Ascending aorta (tissue), 2 donors: ENCODE data around the gene FOXB1. TPM values are rescaled to one million over a fixed set of nuclear protein-coding genes. Genes with fewer than 3 reads are reported as not detected.

ENCODE experiments used
- DNase-seq, 2 donors: peaks; one replicate each; pipeline ENCODE4 v3.0.0-alpha.2; 2019; ENCODE audit warnings: low spot score in 2 of 2
- H3K27ac ChIP-seq, 2 donors: fragments of 200-600 bp; sonication (generic); one replicate each; pipeline ENCODE4 v1.5.1; 2016 to 2017; ENCODE audit warnings: mild to moderate bottlenecking in 1 of 2
- H3K27me3 ChIP-seq: fragments of 200-600 bp; sonication (generic); one replicate; pipeline ENCODE4 v1.5.1; 2017
- H3K36me3 ChIP-seq, 2 donors: fragments of 200-600 bp; sonication (generic); one replicate each; pipeline ENCODE4 v1.5.1; 2016
- H3K4me1 ChIP-seq, 2 donors: fragments of 200-600 bp; sonication (generic); one replicate each; pipeline ENCODE4 v1.5.1; 2016 to 2017; ENCODE audit warnings: mild to moderate bottlenecking in 1 of 2
- H3K4me3 ChIP-seq, 2 donors: fragments of 200-600 bp; sonication (generic); one replicate each; pipeline ENCODE4 v1.5.1; 2016 to 2017; ENCODE audit warnings: mild to moderate bottlenecking in 1 of 2
- H3K9me3 ChIP-seq, 2 donors: fragments of 200-600 bp; sonication (generic); one replicate each; pipeline ENCODE4 v1.5.1; 2016
- intact Hi-C: fragments of 100-400 bp; cut with DNase I; formaldehyde crosslinking; loops from one replicate; pipeline ENCODE4 v1.15.1; 2023
- total RNA-seq: library from RNA; depleted of rRNA; stranded (reverse); fragments of >200 nt; gene quantifications from one replicate; pipeline ENCODE4 v1.1.0, GENCODE V29; 2016
- TF ChIP-seq, protein P1 (sequence below), 3 experiments: fragments of 200-600 bp in 2 of 3; fragments of 450-650 bp in 1 of 3; sonication (generic) in 2 of 3; IDR thresholded peaks; one replicate each; pipeline ENCODE4 v1.5.1; 2016 to 2019; ENCODE audit warnings: antibody characterized with exemption in 3 of 3, mild to moderate bottlenecking in 1 of 3, moderate library complexity in 1 of 3

The FOXB1 gene
- total RNA-seq, 1 donor from 2014 or later: not detected

DNA sequence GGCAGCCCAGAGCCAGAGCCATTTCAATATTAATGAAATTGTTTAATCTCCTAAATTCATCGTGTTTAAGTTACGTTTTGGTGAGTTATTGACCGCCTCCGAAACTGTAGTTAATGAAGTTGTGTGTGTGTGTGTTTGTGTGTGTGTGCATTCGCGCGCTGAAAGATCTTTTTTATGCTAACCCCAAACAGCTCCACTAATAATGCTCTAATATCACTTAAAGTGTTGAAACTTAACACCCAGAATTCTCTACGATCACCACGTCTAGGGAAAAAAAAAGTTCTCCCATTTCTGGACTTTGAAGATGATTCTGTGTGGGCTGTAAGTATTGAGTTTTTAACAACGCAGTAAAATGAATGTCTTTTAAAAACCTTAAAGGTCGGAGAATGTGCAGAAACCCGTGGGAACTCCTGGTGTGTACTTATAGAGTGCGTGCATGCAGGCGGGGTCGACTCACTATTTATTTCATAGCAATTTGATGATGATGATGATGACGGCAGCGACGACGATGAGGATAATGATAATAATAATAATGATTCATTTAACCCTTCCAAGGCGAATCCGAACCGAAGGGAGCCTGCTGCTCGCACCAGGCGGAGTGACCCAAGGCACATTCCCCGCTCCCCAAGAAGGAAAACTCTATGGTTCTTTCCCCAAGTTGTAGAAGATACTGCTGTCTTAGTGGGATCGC, 1.4 kb upstream of the FOXB1 start:
- Histone ChIP-seq H3K36me3 (no peaks in the 10 kb centered on the region), H3K4me3 (no peak overlapping the region), H3K27me3 (peaks cover 54% of the 10 kb centered on the region), H3K9me3 (no peaks in the 10 kb centered on the region), H3K4me1 (peaks cover 5 to 24% of the 10 kb centered on the region in 2 donors), H3K27ac (no peak overlapping the region)
- intact Hi-C loops: no loop called here
- TF ChIP-seq, protein P1, sequence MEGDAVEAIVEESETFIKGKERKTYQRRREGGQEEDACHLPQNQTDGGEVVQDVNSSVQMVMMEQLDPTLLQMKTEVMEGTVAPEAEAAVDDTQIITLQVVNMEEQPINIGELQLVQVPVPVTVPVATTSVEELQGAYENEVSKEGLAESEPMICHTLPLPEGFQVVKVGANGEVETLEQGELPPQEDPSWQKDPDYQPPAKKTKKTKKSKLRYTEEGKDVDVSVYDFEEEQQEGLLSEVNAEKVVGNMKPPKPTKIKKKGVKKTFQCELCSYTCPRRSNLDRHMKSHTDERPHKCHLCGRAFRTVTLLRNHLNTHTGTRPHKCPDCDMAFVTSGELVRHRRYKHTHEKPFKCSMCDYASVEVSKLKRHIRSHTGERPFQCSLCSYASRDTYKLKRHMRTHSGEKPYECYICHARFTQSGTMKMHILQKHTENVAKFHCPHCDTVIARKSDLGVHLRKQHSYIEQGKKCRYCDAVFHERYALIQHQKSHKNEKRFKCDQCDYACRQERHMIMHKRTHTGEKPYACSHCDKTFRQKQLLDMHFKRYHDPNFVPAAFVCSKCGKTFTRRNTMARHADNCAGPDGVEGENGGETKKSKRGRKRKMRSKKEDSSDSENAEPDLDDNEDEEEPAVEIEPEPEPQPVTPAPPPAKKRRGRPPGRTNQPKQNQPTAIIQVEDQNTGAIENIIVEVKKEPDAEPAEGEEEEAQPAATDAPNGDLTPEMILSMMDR (IDR thresholded peaks at IDR 0.05): no peak
- DNase-seq: no peak

DNA sequence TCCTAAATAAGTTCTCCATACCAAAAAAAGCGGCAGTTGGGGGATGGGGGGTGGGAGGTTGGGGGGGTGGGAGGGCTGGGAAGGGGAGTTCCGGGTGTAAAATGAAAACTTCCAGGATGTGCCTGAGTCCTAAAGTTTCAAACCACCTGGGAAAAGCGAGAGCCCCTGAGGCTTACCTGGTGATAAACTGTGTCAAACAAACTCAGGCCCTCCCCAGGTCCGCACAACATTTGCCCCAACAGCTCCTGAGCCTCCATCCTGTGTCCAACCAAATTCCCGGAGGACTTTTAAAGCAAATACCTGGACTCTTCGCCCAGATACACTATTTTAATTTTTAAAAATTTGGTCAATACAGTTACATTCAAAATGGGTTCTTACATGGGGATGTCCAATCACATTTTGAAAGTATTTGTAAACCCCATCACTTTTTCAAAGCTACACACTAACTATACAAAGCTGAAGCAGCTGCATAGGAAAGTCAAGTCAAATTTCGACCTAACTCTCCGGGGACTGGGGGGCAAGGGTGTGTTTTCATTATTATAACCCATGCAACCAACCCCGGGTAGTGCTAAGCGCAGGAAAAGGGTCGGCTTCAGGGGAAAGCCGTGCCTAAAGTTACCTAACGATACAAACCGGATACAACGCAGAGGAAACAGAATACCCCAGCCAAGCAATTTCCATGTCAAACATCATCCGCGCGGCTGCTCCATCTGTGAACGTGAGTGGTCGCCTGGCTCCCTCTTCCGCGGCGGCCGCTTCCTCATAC, 685 bp upstream of the FOXB1 start:
- Histone ChIP-seq H3K36me3 (no peaks in the 10 kb centered on the region), H3K27ac (no peak overlapping the region), H3K4me3 (peak overlapping the region; percentile 40 to 56), H3K27me3 (peaks cover 51% of the 10 kb centered on the region), H3K9me3 (no peaks in the 10 kb centered on the region), H3K4me1 (peaks cover 5 to 24% of the 10 kb centered on the region in 2 donors)
- DNase-seq: no peak
- TF ChIP-seq, protein P1 (IDR thresholded peaks at IDR 0.05): no peak
- intact Hi-C loops: no loop called here

DNA sequence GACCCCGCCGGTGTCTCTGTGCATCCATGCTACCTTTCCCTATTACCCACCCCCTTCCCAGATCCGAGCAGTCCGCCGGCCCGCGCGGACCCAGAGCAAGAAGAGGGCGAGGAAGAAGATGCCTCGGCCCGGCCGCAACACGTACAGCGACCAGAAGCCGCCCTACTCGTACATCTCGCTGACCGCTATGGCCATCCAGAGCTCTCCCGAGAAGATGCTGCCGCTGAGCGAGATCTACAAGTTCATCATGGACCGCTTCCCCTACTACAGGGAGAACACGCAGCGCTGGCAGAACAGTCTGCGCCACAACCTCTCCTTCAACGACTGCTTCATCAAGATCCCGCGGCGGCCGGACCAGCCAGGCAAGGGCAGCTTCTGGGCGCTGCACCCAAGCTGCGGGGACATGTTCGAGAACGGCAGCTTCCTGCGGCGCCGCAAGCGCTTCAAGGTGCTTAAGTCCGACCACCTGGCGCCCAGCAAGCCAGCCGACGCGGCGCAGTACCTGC, 788 bp downstream of the FOXB1 start:
- no peaks in the 10 kb centered on the region for H3K36me3 ChIP-seq
- no peak for DNase-seq
- peak overlapping the region; percentile 40 to 56 for H3K4me3 ChIP-seq
- peaks cover 45% of the 10 kb centered on the region for H3K27me3 ChIP-seq
- no peak overlapping the region for H3K27ac ChIP-seq
- peaks cover 5 to 24% of the 10 kb centered on the region in 2 donors for H3K4me1 ChIP-seq
- TF ChIP-seq, protein P1 (IDR thresholded peaks at IDR 0.05): no peak
- no peaks in the 10 kb centered on the region for H3K9me3 ChIP-seq
- intact Hi-C loops: no loop called here

DNA sequence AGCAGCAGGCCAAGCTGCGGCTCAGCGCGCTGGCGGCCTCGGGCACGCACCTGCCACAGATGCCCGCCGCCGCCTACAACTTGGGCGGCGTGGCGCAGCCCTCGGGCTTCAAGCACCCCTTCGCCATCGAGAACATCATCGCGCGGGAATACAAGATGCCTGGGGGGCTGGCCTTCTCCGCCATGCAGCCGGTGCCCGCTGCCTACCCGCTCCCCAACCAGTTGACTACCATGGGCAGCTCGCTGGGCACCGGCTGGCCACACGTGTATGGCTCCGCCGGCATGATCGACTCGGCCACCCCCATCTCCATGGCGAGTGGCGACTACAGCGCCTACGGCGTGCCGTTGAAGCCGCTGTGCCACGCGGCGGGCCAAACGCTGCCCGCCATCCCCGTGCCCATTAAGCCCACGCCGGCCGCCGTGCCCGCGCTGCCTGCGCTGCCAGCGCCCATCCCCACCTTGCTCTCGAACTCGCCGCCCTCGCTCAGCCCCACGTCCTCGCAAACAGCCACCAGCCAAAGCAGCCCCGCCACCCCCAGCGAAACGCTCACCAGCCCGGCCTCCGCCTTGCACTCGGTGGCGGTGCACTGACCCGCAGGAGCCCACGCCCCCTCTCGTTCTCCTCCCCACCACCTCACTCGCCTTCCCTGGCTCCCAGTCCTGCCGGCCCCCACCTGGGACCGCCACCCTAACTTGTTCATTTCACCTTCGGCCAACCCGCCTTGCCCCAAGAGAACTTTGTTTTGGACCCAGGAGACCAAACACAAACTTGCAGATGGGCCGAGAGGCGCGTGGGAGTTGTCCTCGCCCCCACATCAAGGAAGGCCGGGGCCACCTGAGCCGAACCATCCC, 1.5 kb downstream of the FOXB1 start:
- no peaks in the 10 kb centered on the region for H3K9me3 ChIP-seq
- no peaks in the 10 kb centered on the region for H3K36me3 ChIP-seq
- DNase-seq: no peak
- intact Hi-C loops: no loop called here
- H3K4me1 ChIP-seq: peaks cover 5 to 24% of the 10 kb centered on the region in 2 donors
- TF ChIP-seq, protein P1 (IDR thresholded peaks at IDR 0.05): no peak
- H3K27ac ChIP-seq: no peak overlapping the region
- peak overlapping the region; percentile 40 to 56 for H3K4me3 ChIP-seq
- peaks cover 41% of the 10 kb centered on the region for H3K27me3 ChIP-seq

DNA sequence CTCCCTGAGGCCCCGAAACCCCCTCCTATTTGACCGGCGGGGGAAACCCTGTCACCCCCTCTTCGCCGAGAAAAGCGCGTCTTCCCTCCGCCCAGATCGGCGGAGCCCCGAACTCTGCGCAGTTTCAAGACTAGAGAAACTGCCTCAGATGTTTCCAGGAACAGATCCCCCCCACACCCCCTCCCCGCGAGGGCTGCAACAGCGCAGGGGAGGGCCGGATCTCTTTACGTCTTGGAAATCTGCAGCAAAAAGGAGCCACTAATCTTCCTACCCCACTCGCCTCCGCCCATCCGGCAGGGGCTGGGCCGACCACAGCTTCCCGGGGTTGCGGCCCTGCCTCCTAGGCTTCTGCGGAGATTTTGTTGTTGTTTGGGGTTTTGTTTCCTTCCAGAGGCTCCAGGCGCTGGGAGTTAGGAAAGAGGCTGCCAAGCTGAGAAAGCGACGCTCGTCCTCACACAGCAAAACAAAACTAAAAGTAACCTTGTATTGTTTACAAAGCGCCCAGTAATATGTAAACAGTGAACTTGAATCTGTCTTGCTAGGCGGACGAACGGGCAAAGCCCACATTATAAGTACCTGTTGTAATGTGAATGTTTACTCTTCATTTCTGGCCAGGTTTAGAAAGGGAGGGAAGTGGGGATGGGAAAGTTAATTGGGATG, 2.2 kb downstream of the FOXB1 start:
- intact Hi-C loops: no loop called here

More for the DNA sequence above, 2.2 kb downstream of the FOXB1 start:
- TF ChIP-seq, protein P1 (IDR thresholded peaks at IDR 0.05): no peak
- Histone ChIP-seq H3K4me1 (peaks cover 5 to 24% of the 10 kb centered on the region in 2 donors), H3K27me3 (peaks cover 41% of the 10 kb centered on the region), H3K4me3 (peak overlapping the region; percentile 40 to 56), H3K36me3 (no peaks in the 10 kb centered on the region), H3K9me3 (no peaks in the 10 kb centered on the region), H3K27ac (no peak overlapping the region)
- DNase-seq: no peak
